BJ (cell line): ENCODE data around the gene DBT. TPM values are rescaled to one million over a fixed set of nuclear protein-coding genes. Genes with fewer than 3 reads are reported as not detected.

Experiments
- CTCF ChIA-PET: fragments of 350-600 bp; formaldehyde crosslinking; extraction: SDS; loops from one replicate; lab custom pipeline; 2021; ENCODE audit warnings: antibody characterized with exemption, inconsistent platforms; lab: Yijun Ruan, JAX
- POLR2A ChIA-PET: fragments of 300-600 bp; sonication (Branson Sonifier 250); formaldehyde crosslinking; extraction: SDS; loops from one replicate; lab custom pipeline; 2021; ENCODE audit warnings: antibody characterized with exemption; lab: Charles Lee
- DNase-seq: peaks from one replicate; pipeline ENCODE4 v3.0.0-alpha.2; 2011; ENCODE audit warnings: low read depth
- H3K27me3 ChIP-seq: 2 replicates; pipeline ENCODE4 v1.6.0; 2011; ENCODE audit warnings: low read length; ENCODE audit not compliant: control insufficient read depth, insufficient read depth
- H3K36me3 ChIP-seq: 2 replicates; pipeline ENCODE4 v1.5.1; 2011; ENCODE audit warnings: low read length; ENCODE audit not compliant: control insufficient read depth, insufficient read depth
- H3K4me3 ChIP-seq: 2 replicates; pipeline ENCODE4 v1.5.1; 2011; ENCODE audit warnings: low read depth, mild to moderate bottlenecking, control low read depth, low read length
- polyA plus RNA-seq: library from polyadenylated mRNA; depleted of rRNA; stranded (reverse); fragments of >200 nt; gene quantifications from 2 replicates; pipeline ENCODE4 v1.2.3, GENCODE V29; 2011
- TF ChIP-seq, protein P1 (sequence below): IDR thresholded peaks from 2 replicates; pipeline ENCODE4 v1.5.1; 2011; ENCODE audit warnings: low read depth, mild to moderate bottlenecking, control low read depth, inconsistent platforms, low read length, moderate library complexity; ENCODE audit not compliant: insufficient read depth

DBT gene
- polyA plus RNA-seq, 1 experiment: 3.5 TPM

DNA sequence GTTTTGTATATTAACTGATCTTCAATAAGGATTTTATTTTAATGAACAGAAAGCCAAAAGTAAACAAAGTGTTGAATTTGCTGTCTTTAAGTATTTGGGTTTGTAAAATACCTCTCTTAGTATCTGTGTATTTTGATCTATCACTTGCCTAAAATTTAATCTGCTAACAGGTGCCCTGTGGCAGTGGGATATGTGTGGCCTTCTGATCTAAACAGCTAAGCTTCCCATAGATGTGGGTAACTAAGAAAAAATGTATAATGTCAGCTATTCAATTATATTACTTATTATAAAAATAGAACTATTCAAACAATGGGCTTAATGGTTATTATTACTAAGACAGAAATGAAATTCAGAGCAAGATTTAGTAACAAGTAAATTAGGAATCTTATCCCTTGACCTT is 86.8 kb downstream of the DBT start:
- Histone ChIP-seq H3K27me3 (no peaks in the 10 kb centered on the region), H3K36me3 (no peaks in the 10 kb centered on the region), H3K4me3 (no peak overlapping the region)
- TF ChIP-seq, protein P1, sequence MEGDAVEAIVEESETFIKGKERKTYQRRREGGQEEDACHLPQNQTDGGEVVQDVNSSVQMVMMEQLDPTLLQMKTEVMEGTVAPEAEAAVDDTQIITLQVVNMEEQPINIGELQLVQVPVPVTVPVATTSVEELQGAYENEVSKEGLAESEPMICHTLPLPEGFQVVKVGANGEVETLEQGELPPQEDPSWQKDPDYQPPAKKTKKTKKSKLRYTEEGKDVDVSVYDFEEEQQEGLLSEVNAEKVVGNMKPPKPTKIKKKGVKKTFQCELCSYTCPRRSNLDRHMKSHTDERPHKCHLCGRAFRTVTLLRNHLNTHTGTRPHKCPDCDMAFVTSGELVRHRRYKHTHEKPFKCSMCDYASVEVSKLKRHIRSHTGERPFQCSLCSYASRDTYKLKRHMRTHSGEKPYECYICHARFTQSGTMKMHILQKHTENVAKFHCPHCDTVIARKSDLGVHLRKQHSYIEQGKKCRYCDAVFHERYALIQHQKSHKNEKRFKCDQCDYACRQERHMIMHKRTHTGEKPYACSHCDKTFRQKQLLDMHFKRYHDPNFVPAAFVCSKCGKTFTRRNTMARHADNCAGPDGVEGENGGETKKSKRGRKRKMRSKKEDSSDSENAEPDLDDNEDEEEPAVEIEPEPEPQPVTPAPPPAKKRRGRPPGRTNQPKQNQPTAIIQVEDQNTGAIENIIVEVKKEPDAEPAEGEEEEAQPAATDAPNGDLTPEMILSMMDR: no peak
- POLR2A ChIA-PET: no interaction called here
- DNase-seq: no peak
- CTCF ChIA-PET: interaction anchor here (1.9 kb wide), 1 partner anchor 14 kb away, joined by 5 read pairs; no protein-coding TSS in a partner anchor

DNA sequence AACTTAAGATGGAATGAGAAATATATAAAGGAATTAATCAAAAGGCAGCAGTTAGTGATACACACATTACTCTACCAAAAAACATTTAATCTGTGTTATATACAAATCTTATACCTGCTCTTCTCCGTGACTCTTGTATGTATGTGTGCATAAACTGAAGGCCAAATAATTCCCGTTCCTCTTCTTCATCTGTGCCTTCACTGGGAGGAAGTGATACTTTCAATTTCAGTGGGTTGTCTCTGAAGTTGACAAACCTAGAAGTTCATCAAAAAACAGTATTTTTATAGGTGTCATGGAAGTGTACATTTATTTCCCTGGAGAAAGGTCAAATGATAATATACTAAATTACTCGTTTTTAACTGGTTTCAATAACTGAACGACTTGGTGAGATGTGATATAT is 97.4 kb downstream of the DBT start:
- TF ChIP-seq, protein P1: no peak

DNA sequence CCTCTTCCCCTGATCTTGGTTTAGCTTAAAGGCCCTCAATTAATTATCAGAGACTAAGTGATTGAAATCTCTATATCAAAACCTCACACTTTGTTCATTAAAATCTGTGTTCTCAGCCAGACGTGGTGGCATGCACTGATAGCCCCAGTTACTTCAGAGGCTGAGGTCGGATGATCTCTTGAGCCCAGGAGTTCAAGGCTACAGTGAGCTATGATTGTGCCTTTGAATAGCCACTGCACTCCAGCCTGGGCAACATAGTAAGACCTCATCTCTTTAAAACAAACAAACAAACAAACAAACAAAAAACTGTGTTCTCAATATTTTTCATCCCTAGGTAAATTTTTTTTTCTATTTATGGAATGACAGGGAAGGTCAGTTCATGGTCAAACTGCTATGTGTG is 98.0 kb downstream of the DBT start:
- POLR2A ChIA-PET: no interaction called here
- TF ChIP-seq, protein P1: no peak
- H3K27me3 ChIP-seq: no peaks in the 10 kb centered on the region
- no peak overlapping the region for H3K4me3 ChIP-seq
- H3K36me3 ChIP-seq: peaks cover 3% of the 10 kb centered on the region
- no peak for DNase-seq
- CTCF ChIA-PET: no interaction called here

More for the DNA sequence above, 97.4 kb downstream of the DBT start:
- Histone ChIP-seq H3K4me3 (no peak overlapping the region), H3K36me3 (peaks cover 2% of the 10 kb centered on the region), H3K27me3 (no peaks in the 10 kb centered on the region)
- CTCF ChIA-PET: no interaction called here
- POLR2A ChIA-PET: no interaction called here
- no peak for DNase-seq

DNA sequence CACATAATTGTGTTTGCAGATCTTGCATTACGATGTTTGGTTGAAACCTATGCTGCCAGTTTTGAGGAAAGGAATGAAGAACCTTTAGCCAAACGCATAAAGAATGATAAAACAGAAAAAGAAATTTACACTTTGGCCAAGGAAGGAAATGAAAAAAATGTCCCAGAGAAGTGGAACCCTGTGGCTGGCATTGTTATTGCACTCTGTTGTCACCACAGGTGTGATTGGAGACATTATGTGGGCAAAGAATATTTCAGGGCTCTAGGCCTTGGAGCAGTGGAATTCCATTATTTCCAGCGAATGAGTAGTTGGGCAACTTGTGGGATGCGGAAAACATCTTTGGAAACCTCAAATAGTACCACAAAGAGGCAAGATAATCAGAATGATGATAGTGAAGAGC is 101.8 kb downstream of the DBT start:
- Histone ChIP-seq H3K4me3 (no peak overlapping the region), H3K27me3 (no peaks in the 10 kb centered on the region), H3K36me3 (peaks cover 3% of the 10 kb centered on the region)
- ChIA-PET POLR2A (no interaction called here), CTCF (interaction anchor here (0.6 to 0.9 kb wide), 2 partner anchors 9 to 105 kb away, joined by 3 read pairs; no protein-coding TSS in a partner anchor)
- no peak for DNase-seq
- TF ChIP-seq, protein P1: no peak

DNA sequence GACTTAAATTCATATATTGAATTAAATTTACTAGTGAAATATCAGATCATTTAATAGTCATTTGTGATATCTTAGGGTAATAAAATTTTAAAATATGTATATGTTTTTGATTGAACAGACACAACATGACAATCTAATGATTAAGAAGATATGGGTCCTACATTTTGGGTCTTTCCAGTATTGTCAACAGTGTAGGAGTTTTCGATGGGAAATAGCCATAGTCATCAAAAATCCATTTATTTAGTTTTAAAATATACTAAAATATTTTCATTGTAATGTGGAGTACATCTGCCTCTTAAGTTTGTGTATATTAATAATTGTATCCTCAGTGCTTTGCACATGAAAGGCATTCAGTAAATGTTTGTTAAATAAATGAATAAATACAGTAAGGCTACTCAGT is 102.7 kb downstream of the DBT start:
- Histone ChIP-seq H3K4me3 (no peak overlapping the region), H3K36me3 (peaks cover 3% of the 10 kb centered on the region), H3K27me3 (no peaks in the 10 kb centered on the region)
- TF ChIP-seq, protein P1: no peak
- no peak for DNase-seq
- ChIA-PET POLR2A (no interaction called here), CTCF (interaction anchor here (0.9 kb wide), 1 partner anchor 10 kb away, joined by 3 read pairs; no protein-coding TSS in a partner anchor)
